HG03280 (cell line): ENCODE data around the gene OMD.

Source experiments
- ATAC-seq: cut with Tn5 transposase; IDR thresholded peaks from one replicate; pipeline ENCODE4 v1.9.1; 2021; ENCODE audit warnings: mild to moderate bottlenecking, moderate library complexity; ENCODE audit not compliant: unreplicated experiment

OMD gene

DNA sequence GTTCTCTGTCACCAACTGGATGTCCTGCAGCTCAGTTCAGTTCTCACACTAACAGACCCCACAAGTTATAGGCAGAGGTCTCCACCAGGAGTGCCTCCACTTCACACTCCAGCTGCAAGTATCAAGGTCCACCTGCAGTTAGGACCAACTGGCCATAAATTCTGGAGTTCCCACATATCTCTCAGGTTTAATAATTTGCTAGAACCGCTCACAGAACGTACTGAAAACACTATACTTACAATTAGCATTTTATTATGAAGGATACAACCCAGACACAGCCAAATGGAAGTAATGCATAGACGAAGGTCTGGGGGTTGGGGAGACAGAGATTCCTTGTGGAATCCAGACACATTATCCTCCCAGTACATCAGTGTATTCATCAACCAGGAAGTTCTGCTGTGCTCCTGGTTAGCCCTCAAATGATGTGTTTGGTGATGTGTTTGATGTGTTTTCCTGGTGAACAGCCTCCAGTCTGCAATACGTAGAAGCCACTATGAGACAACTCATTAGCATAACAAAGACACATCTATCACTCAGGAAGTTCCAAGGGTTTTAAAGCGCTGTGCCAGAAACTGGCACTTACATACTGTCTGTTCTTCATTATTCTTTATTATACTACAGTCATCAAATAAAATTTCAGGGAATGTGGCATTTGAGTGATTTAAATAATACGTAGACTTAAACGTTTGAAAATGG lies 45.3 kb downstream of the OMD start:
- ATAC-seq = no peak

DNA sequence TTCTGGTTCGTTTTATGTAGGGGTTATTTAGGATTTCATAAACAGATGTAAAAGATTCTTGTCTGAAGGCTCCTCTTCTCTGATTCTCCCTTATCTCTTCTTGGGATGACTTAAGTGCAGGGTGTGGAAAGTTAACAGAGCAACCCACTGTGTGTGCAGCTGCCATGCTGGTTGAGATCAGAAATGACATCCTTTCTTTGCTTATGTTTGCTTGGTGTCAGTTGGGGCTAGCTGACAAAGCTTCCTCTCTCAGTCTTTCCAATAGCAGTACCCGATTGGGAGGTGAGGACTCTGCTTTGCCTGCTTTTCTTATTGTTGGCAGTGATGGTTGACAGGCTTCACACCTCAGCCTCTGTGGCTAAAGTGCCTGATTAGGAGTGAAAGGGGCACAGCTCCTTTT lies 46.4 kb downstream of the OMD start:
- ATAC-seq = no peak

DNA sequence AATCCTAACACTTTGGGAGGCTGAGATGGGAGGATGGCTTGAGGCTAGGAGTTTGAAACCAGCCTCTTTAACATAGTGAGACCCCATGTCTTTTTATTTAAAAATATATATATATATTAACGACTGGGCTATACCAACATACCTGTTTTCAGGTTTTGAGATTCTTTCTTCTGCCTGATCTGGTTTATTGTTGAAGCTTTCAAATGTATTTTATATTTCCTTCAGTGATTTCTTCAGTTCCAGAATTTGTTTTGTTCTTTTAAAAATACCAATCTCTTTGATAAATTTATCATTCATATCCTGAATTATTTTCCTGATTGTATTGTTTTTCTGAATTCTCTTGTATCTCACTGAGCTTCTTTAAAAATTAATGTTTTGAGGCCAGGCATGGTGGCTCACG lies 51.1 kb downstream of the OMD start:
- ATAC-seq = no peak

DNA sequence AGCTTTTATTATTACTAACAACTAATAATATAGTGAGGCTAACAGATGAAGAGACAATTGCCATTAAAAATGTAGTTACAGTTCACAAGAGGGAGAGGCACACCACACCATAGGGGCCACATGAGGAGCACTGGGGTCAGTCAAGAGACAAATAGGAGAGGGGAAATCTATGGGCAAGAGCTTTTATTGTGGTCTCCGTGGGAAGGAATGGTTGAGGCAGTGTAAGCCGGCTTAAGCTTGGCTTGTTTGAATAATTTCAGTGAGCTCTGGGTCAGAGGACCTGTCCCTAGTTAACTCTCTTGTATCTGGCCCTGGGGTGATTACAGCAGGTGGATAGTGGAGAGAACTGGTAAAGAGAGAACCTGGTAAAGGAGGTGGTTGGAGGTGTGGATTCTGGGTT lies 55.2 kb downstream of the OMD start:
- no peak for ATAC-seq
